HEK293 (cell line): Measurements from ENCODE around the gene CANT1.
A peak's percentile ranks its signal among the peaks of the same experiment; 100 is the strongest.

Experiments
- CTCF ChIA-PET: fragments of 350-600 bp; formaldehyde crosslinking; extraction: SDS; loops from one replicate; lab custom pipeline; 2021; ENCODE audit warnings: antibody characterized with exemption; lab: Yijun Ruan, JAX
- POLR2A ChIA-PET: fragments of 300-600 bp; formaldehyde crosslinking; extraction: SDS; loops from one replicate; lab custom pipeline; 2020; ENCODE audit warnings: antibody characterized with exemption, inconsistent platforms; lab: Yijun Ruan, JAX
- H3K27ac ChIP-seq: fragments of 200-500 bp; sonication (Bioruptor generic); 2 replicates; pipeline ENCODE4 v1.5.1; 2014; ENCODE audit warnings: low read depth, low read length, control low read depth, inconsistent platforms; ENCODE audit errors: extremely low read depth
- H3K36me3 ChIP-seq, 2 experiments: fragments of 200-500 bp in 1 of 2; sonication (Bioruptor generic) in 1 of 2; 1 replicate in 1 of 2; 2 replicates in 1 of 2; pipeline ENCODE4 v1.5.1; 2014 to 2017; ENCODE audit warnings: inconsistent platforms in 2 of 2, low read length in 2 of 2; ENCODE audit not compliant: control insufficient read depth in 2 of 2, insufficient read depth in 1 of 2
- H3K4me1 ChIP-seq: fragments of 200-500 bp; sonication (Bioruptor generic); 2 replicates; pipeline ENCODE4 v1.5.1; 2014; ENCODE audit warnings: mild to moderate bottlenecking, low read length, inconsistent platforms; ENCODE audit not compliant: control insufficient read depth, insufficient read depth
- H3K4me3 ChIP-seq: 2 replicates; pipeline ENCODE4 v1.5.1; 2011; ENCODE audit warnings: low read depth, mild to moderate bottlenecking, control low read depth, low read length, moderate library complexity
- H3K9me3 ChIP-seq: fragments of 200-500 bp; sonication (Bioruptor generic); 2 replicates; pipeline ENCODE4 v1.5.1; 2014; ENCODE audit warnings: low read depth, low read length, inconsistent platforms; ENCODE audit not compliant: control insufficient read depth, insufficient read depth
- EGR2 ChIP-seq: fragments of 450-650 bp; formaldehyde crosslinking; IDR thresholded peaks from 2 replicates; pipeline ENCODE4 v1.5.1; 2016; ENCODE audit warnings: low read depth, missing biosample characterization, missing genetic modification characterization
- FEZF1 ChIP-seq: fragments of 450-650 bp; formaldehyde crosslinking; IDR thresholded peaks from 2 replicates; pipeline ENCODE4 v1.5.1; 2016; ENCODE audit warnings: missing biosample characterization, missing genetic modification characterization
- HOXC10 ChIP-seq: sonication (generic); formaldehyde crosslinking; IDR thresholded peaks from 2 replicates; pipeline ENCODE4 v1.8.1; 2023; ENCODE audit warnings: mild to moderate bottlenecking, missing genetic modification reagents
- KLF1 ChIP-seq: fragments of 450-650 bp; formaldehyde crosslinking; IDR thresholded peaks from 2 replicates; pipeline ENCODE4 v1.5.1; 2016; ENCODE audit warnings: missing biosample characterization, missing genetic modification characterization
- KLF17 ChIP-seq: fragments of 450-650 bp; formaldehyde crosslinking; IDR thresholded peaks from 2 replicates; pipeline ENCODE4 v1.5.1; 2016; ENCODE audit warnings: missing biosample characterization, missing genetic modification characterization
- MZF1 ChIP-seq: fragments of 450-650 bp; formaldehyde crosslinking; IDR thresholded peaks from 2 replicates; pipeline ENCODE4 v1.5.1; 2017; ENCODE audit warnings: missing biosample characterization, missing genetic modification characterization, borderline replicate concordance
- PATZ1 ChIP-seq: fragments of 450-650 bp; formaldehyde crosslinking; IDR thresholded peaks from 2 replicates; pipeline ENCODE4 v1.5.1; 2016; ENCODE audit warnings: missing biosample characterization, missing genetic modification characterization
- PRDM2 ChIP-seq: fragments of 450-650 bp; formaldehyde crosslinking; IDR thresholded peaks from 2 replicates; pipeline ENCODE4 v1.5.1; 2016; ENCODE audit warnings: missing biosample characterization, missing genetic modification characterization, borderline replicate concordance
- SP3 ChIP-seq: fragments of 450-650 bp; formaldehyde crosslinking; IDR thresholded peaks from 2 replicates; pipeline ENCODE4 v1.5.1; 2016; ENCODE audit warnings: missing biosample characterization, missing genetic modification characterization
- WT1 ChIP-seq: fragments of 450-650 bp; formaldehyde crosslinking; IDR thresholded peaks from 2 replicates; pipeline ENCODE4 v1.5.1; 2016; ENCODE audit warnings: missing biosample characterization, missing genetic modification characterization
- ZBTB48 ChIP-seq: fragments of 450-650 bp; formaldehyde crosslinking; IDR thresholded peaks from 2 replicates; pipeline ENCODE4 v1.5.1; 2016; ENCODE audit warnings: missing biosample characterization, missing genetic modification characterization
- ZBTB7A ChIP-seq: fragments of 450-650 bp; formaldehyde crosslinking; IDR thresholded peaks from 2 replicates; pipeline ENCODE4 v1.5.1; 2016; ENCODE audit warnings: low read depth, missing biosample characterization, missing genetic modification characterization
- ZBTB8A ChIP-seq: fragments of 450-650 bp; formaldehyde crosslinking; IDR thresholded peaks from 2 replicates; pipeline ENCODE4 v1.5.1; 2016; ENCODE audit warnings: missing biosample characterization, missing genetic modification characterization
- ZFHX2 ChIP-seq: fragments of 450-650 bp; formaldehyde crosslinking; conservative IDR thresholded peaks from 2 replicates; pipeline ENCODE4 v1.5.1; 2016; ENCODE audit warnings: missing biosample characterization, missing genetic modification characterization
- ZFP41 ChIP-seq: fragments of 450-650 bp; formaldehyde crosslinking; IDR thresholded peaks from 2 replicates; pipeline ENCODE4 v1.5.1; 2016; ENCODE audit warnings: missing biosample characterization, missing genetic modification characterization, borderline replicate concordance
- ZNF26 ChIP-seq: fragments of 450-650 bp; formaldehyde crosslinking; IDR thresholded peaks from 2 replicates; pipeline ENCODE4 v1.5.1; 2016; ENCODE audit warnings: missing biosample characterization, missing genetic modification characterization
- ZNF335 ChIP-seq: fragments of 450-650 bp; formaldehyde crosslinking; conservative IDR thresholded peaks from 2 replicates; pipeline ENCODE4 v1.5.1; 2016; ENCODE audit warnings: missing biosample characterization, missing genetic modification characterization
- ZNF391 ChIP-seq: fragments of 450-650 bp; formaldehyde crosslinking; IDR thresholded peaks from 2 replicates; pipeline ENCODE4 v1.5.1; 2016; ENCODE audit warnings: low read depth, missing biosample characterization, missing genetic modification characterization, borderline replicate concordance
- ZNF404 ChIP-seq: fragments of 450-650 bp; formaldehyde crosslinking; IDR thresholded peaks from 2 replicates; pipeline ENCODE4 v1.5.1; 2017; ENCODE audit warnings: missing biosample characterization, missing genetic modification characterization
- ZNF514 ChIP-seq: fragments of 450-650 bp; formaldehyde crosslinking; IDR thresholded peaks from 2 replicates; pipeline ENCODE4 v1.5.1; 2016; ENCODE audit warnings: missing biosample characterization, missing genetic modification characterization
- ZNF600 ChIP-seq: fragments of 450-650 bp; formaldehyde crosslinking; IDR thresholded peaks from 2 replicates; pipeline ENCODE4 v1.5.1; 2016; ENCODE audit warnings: missing biosample characterization, missing genetic modification characterization
- ZNF621 ChIP-seq: fragments of 450-650 bp; formaldehyde crosslinking; IDR thresholded peaks from 2 replicates; pipeline ENCODE4 v1.5.1; 2017; ENCODE audit warnings: missing biosample characterization, missing genetic modification characterization
- ZNF623 ChIP-seq: fragments of 450-650 bp; formaldehyde crosslinking; IDR thresholded peaks from 2 replicates; pipeline ENCODE4 v1.5.1; 2016; ENCODE audit warnings: missing biosample characterization, missing genetic modification characterization
- ZNF654 ChIP-seq: fragments of 450-650 bp; formaldehyde crosslinking; IDR thresholded peaks from 2 replicates; pipeline ENCODE4 v1.5.1; 2016; ENCODE audit warnings: low read depth, missing biosample characterization, missing genetic modification characterization
- ZNF664 ChIP-seq: fragments of 450-650 bp; formaldehyde crosslinking; IDR thresholded peaks from 2 replicates; pipeline ENCODE4 v1.5.1; 2016; ENCODE audit warnings: missing biosample characterization, missing genetic modification characterization
- ZNF677 ChIP-seq: fragments of 450-650 bp; IDR thresholded peaks from 2 replicates; pipeline ENCODE4 v1.5.0; 2018; ENCODE audit warnings: missing biosample characterization, mild to moderate bottlenecking, missing genetic modification characterization, moderate library complexity
- ZNF747 ChIP-seq: fragments of 450-650 bp; formaldehyde crosslinking; IDR thresholded peaks from 2 replicates; pipeline ENCODE4 v1.5.1; 2016; ENCODE audit warnings: missing biosample characterization, missing genetic modification characterization

CANT1 gene

GRCh38 chr17:79005063-79005861 is 4.3 kb downstream of the CANT1 start:
- H3K4me1 ChIP-seq, result peaks cover 17% of the 10 kb centered on the region
- POLR2A ChIA-PET, result interaction anchor here (1.6 kb wide), 1 partner anchor 9 kb away, joined by 6 read pairs; no protein-coding TSS in a partner anchor
- peaks cover 0 to 44% of the 10 kb centered on the region in 2 experiments; a peak in 1 of 3 replicates for H3K36me3 ChIP-seq
- peak overlapping the region; percentile 37; the same call in 1 of the 2 replicates for H3K27ac ChIP-seq
- no peak overlapping the region for H3K4me3 ChIP-seq
- H3K9me3 ChIP-seq, result no peaks in the 10 kb centered on the region
- CTCF ChIA-PET, result interaction anchor here (0.5 to 4.0 kb wide), 5 partner anchors 12 to 512 kb away, joined by 3 to 21 read pairs (median 3); no protein-coding TSS in a partner anchor
- TF ChIP-seq ZBTB7A (tag by site-specific recombination) (no peak), ZNF747 (tag by site-specific recombination) (no peak), MZF1 (tag by site-specific recombination) (peak; percentile 44; the same call in 1 of the 2 replicates), ZBTB8A (tag by site-specific recombination) (no peak), FEZF1 (tag by site-specific recombination) (no peak), KLF1 (tag by site-specific recombination) (peak; percentile 35; the same call in 1 of the 2 replicates), ZNF600 (peak; percentile 95), ZNF335 (tag by site-specific recombination) (no peak), KLF17 (tag by site-specific recombination) (peak; percentile 66), WT1 (tag by site-specific recombination) (peak; percentile 99), ZNF391 (tag by site-specific recombination) (no peak), ZNF677 (tag by site-specific recombination) (no peak), ZNF654 (tag by site-specific recombination) (no peak), ZNF404 (tag by site-specific recombination) (no peak), SP3 (tag by site-specific recombination) (peak; percentile 5; the same call in 1 of the 2 replicates), ZNF621 (tag by site-specific recombination) (no peak), HOXC10 (CRISPR knock-in tag) (no peak), ZNF514 (no peak), ZBTB48 (tag by site-specific recombination) (peak; percentile 99), ZNF664 (tag by site-specific recombination) (no peak), ZNF26 (tag by site-specific recombination) (no peak), ZFP41 (tag by site-specific recombination) (no peak), ZFHX2 (tag by site-specific recombination) (no peak), PRDM2 (no peak), EGR2 (no peak), ZNF623 (tag by site-specific recombination) (no peak), PATZ1 (tag by site-specific recombination) (peak; percentile 31; the same call in 1 of the 2 replicates)
